Measurements from ENCODE around the gene MYO18B. TPM values are rescaled to one million over a fixed set of nuclear protein-coding genes. Genes with fewer than 3 reads are reported as not detected.

The MYO18B gene, protein sequence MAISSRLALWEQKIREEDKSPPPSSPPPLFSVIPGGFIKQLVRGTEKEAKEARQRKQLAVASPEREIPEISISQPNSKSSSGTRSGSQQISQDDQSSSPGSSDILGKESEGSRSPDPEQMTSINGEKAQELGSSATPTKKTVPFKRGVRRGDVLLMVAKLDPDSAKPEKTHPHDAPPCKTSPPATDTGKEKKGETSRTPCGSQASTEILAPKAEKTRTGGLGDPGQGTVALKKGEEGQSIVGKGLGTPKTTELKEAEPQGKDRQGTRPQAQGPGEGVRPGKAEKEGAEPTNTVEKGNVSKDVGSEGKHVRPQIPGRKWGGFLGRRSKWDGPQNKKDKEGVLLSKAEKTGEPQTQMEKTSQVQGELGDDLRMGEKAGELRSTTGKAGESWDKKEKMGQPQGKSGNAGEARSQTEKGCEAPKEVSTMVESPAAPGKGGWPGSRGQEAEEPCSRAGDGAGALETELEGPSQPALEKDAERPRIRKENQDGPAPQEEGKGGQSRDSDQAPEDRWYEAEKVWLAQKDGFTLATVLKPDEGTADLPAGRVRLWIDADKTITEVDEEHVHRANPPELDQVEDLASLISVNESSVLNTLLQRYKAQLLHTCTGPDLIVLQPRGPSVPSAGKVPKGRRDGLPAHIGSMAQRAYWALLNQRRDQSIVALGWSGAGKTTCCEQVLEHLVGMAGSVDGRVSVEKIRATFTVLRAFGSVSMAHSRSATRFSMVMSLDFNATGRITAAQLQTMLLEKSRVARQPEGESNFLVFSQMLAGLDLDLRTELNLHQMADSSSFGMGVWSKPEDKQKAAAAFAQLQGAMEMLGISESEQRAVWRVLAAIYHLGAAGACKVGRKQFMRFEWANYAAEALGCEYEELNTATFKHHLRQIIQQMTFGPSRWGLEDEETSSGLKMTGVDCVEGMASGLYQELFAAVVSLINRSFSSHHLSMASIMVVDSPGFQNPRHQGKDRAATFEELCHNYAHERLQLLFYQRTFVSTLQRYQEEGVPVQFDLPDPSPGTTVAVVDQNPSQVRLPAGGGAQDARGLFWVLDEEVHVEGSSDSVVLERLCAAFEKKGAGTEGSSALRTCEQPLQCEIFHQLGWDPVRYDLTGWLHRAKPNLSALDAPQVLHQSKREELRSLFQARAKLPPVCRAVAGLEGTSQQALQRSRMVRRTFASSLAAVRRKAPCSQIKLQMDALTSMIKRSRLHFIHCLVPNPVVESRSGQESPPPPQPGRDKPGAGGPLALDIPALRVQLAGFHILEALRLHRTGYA (N-terminal part only)
- total RNA-seq, result under 0.01 and 0.28 TPM in 2 replicates

DNA sequence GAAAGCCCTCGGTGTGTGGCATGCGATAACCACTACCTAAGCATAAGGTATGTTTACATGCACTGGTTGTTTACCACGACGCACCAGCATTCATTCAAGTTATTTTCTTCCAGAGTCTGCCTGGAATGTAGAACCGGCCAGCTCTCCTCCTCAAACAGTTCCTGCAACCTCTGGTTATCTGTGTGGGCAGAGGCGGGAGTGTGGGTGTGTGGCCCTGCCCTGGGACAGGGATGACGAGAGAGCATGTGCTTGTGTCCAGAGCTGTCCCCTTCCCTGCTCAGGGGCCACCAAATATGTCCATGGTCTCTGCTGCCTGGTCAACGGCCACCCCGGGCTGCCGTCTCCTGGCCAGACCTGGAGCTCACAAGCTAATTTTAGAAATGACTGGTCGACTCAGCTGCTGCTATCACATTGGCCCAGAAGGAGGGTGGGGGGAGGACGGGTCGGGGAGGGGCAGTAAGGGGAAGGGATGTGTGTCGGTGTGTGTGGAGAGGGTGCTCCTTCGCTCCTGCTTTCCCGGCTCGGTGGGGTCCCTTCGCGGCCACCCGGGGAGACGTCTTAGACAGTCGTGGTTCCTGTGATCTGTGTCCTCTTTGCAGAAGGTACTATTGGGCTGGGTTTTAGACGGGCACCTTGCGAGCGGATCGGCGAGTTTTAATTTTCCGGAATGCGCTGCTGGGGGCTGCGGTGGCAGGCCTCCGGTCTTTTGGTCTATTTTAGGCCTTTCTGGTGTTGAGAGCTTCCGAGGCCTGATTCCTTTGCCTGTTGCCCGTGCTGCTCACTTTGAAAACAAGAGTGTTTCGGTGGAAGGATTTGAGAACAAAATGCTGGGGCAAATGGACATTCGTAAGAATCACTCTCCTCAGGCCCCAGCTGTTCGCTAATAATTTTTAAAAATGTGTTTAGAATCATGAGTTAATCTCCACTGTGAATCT is at the start of gene MYO18B:
TSS of gene MYO18B (plus strand) at position 497 of the 935 bp plus-strand sequence. CDS start 18,905 bp downstream, outside the sequence.

Other genes starting within 250 kb of the MYO18B start
- 1.7 and 2.0 TPM in 2 replicates for gene GRK3, start 177.5 kb upstream of the MYO18B start, total RNA-seq